Ammon's horn (tissue), 1 donor: ENCODE measurements around the gene PRAMEF12.
"Not testable (repeated sequence)": the region's sequence is repeated elsewhere in the genome, so short reads cannot be mapped to it uniquely, and the experiment has no call there.

Experiments used
- DNase-seq: peaks from one replicate; pipeline ENCODE4 v3.0.0-alpha.2; 2016; ENCODE audit warnings: low spot score

Gene PRAMEF12

DNA sequence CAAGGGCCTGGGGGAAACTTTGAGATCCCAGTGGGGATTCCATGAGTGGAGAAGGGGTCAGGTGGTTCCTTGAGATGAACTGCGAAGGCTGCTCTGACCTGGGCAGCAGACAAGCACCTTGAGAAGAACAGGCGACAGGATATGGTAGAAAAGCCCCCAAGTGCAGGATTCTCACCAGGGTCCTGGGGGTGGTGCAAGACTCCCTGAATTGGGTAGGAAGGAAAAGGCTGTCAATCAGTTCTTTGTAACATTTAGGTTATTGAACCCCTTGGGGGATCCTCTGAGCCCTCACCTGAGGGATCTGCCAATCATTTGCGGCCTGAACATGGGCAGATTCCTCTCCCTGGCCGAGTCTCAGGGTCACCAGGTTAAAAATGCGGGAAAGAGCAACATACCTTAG is 2.4 kb upstream of the PRAMEF12 start:
- DNase-seq, result no peak

GRCh38 chr1:12772520-12772919 is 1.0 kb upstream of the PRAMEF12 start:
- no peak for DNase-seq

- no peak for DNase-seq
Observed at GRCh38 chr1:12774801-12775345, 1.3 kb downstream of the PRAMEF12 start.

DNA sequence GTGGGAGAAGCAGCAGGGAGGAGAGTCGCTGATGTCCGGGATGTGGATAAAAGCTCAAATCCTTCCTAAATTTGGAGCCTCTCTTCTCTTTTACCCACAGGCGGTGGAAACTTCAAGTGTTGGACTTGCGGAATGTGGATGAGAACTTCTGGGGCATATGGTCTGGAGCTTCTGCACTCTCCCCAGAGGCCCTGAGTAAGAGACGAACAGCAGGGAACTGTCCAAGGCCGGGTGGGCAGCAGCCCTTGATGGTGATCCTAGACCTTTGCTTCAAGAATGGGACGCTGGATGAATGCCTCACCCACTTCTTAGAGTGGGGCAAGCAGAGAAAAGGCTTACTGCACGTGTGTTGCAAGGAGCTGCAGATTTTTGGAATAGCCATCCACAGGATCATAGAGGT is 1.9 kb downstream of the PRAMEF12 start:
- DNase-seq, result no peak

GRCh38 chr1:12776801-12777557 is 3.4 kb downstream of the PRAMEF12 start:
- no peak for DNase-seq

- DNase-seq, result no peak
Observed at GRCh38 chr1:12778061-12778460, 4.5 kb downstream of the PRAMEF12 start.

GRCh38 chr1:12778907-12779306 is 5.4 kb downstream of the PRAMEF12 start:
- peak; percentile 40 for DNase-seq

GRCh38 chr1:12781488-12781887 is 8.0 kb downstream of the PRAMEF12 start:
- DNase-seq, result not testable (repeated sequence)

DNA sequence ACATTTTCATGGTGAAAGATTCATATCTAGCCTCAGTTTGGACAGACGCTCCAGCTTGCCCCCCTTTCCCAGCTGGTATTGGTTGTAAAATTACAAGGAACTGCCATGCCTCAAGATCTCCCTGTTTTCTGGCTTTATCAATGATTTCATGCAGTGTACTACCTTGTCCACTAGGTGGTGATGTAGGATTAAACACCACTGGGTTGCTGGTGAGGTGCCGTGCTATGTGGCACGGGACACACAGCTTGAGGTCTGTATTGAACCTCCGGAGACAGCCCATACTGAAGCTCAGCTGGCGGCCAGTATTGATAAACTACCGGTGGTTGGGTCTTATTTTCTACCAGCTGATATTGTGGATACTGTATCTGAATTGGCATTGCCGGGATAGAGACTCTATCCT is 10.2 kb downstream of the PRAMEF12 start:
- DNase-seq, result not testable (repeated sequence)

DNA sequence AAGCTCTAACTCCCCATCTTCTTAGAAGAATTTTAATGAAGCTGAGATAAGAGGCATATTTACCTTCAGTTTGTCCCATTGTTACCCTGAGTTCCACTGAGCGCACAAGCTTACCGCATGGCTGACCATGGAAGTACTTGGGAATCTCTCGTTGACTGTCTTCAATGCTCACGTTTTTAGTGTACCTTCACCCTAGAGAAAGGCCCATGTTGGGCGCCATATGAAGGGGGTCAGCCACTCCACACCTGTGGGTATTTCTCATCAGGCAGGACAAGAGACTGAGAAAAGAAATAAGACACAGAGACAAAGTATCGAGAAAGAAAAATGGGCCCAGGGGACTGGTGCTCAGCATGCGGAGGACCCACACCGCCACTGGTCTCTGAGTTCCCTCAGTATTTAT is 11.2 kb downstream of the PRAMEF12 start:
- DNase-seq, result not testable (repeated sequence)

GRCh38 chr1:12791097-12791496 is 17.6 kb downstream of the PRAMEF12 start, which contains the start of gene PRAMEF1:
TSS of gene PRAMEF1 (plus strand) at chr1:12791397. CDS start at chr1:12793228, 1,831 bp downstream.
- not testable (repeated sequence) for DNase-seq

DNA sequence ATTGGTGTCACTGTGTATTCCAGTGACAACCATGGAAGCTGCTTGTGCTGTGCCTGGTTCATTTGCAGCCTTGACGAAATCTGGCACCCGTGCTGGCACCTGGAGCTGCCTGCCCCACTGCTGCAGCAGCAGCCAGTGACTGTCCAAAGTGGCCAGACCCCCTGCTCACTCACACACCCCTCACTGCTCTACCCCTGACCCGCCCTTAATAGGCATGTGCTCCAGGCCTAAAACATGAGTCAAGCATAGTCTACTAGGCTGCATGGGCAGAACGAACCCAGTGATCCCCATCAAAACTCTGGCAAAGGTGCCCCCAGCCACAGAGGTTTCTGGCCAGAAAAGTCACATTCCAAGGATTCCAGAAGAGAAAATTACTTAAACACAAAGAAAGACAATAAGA is 25.4 kb downstream of the PRAMEF12 start:
- no peak for DNase-seq

DNA sequence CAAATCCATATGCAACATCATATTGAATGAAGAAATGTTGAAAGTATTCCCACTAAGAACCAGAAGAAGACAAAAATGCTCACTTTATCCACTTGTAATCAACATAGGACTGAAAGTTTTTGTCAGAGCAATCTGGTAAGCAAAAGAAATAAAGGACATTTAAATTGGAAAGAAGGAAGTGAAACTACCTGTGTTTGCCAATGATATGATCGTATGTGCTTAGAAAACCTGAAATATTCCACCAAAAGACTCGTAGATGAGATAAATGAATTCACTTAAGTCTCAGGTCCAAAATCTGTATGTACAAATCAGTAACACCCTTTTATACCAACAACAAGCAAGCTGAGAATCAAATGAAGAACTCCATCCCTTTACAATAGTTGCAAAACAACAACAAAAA is 26.2 kb downstream of the PRAMEF12 start:
- no peak for DNase-seq

DNA sequence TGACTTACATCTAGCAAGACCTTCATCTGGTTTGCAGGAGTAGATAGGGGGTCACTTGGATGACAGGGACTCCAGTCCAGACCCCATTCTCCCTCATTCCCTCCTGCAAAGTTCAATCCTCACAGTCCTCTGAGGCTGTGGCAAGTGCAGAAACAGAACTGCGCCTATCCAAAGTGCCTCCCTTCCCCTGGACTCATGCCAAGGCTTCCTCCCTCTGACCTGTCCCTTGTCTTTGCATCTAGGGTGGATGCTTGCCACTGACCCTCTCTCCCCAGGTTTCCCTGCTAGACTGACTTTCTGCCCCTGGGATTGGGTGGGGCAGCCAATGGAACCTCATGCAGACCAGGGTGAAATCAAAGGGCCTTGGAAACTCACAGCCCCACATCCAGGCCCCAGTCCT is 36.4 kb downstream of the PRAMEF12 start:
- DNase-seq, result no peak

GRCh38 chr1:12810691-12811408 is 37.3 kb downstream of the PRAMEF12 start:
- no peak for DNase-seq

- DNase-seq, result no peak
Observed at GRCh38 chr1:12811409-12811784, 37.9 kb downstream of the PRAMEF12 start.

- DNase-seq, result not testable (repeated sequence)
Observed at GRCh38 chr1:12819061-12819460, 45.5 kb downstream of the PRAMEF12 start.
